HG03469 (cell line): Measurements from ENCODE around the gene ZNF683.
"Not testable (repeated sequence)": the region's sequence is repeated elsewhere in the genome, so short reads cannot be mapped to it uniquely, and the experiment has no call there.

Experiments used
- ATAC-seq: cut with Tn5 transposase; IDR thresholded peaks from one replicate; pipeline ENCODE4 v1.9.1; 2021; ENCODE audit warnings: mild to moderate bottlenecking, moderate library complexity, moderate number of reproducible peaks; ENCODE audit not compliant: unreplicated experiment

The ZNF683 gene

GRCh38 chr1:26372611-26373010 lies at the start of gene ZNF683:
Gene ZNF683 (minus strand): TSS chr1:26372750. CDS start chr1:26368571, 4,179 bp downstream.
- not testable (repeated sequence) for ATAC-seq

DNA sequence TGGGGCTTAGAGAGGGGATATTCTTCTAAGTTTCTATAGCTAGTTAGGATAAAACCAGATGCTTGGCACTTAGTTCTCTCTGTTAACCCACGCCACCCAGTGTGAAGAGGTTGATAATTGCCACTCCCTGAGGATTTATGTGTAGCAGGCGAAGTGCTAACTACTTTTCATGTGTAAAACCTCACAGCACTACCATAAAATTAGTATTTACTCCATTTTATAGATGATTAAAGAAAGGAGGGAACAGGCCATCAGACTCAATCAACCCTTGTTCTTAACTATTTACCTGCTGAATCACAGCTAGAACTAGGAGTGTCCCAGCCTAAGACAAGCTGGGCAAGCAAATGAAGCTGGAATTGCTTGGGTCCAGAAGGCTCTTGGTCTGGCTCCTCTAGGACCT lies 46.9 kb upstream of the ZNF683 start:
- ATAC-seq = no peak

DNA sequence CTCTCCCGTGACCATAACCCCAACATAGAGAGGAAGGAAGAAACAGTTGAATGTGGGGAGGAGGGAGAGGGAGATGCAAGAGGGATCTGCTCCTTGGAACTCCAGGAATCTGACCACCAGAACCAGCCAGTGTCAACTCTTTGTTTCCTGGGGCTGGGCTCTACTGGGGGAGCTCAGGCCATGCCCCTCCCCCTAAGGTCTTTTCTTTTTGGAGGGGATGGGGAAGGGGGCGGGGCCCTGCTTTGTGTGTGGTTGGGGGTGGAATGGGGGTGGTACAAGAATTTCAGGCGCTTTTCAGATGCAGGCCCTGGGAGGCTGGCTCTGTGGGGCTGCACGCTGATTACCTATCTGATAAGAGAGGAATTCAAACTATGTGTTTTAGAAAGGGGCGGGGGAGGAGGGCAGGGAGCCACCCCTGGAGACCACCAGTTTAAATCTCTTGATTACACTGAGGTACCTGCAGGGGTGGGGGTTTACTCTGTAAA lies 46.4 kb upstream of the ZNF683 start:
- ATAC-seq = no peak

DNA sequence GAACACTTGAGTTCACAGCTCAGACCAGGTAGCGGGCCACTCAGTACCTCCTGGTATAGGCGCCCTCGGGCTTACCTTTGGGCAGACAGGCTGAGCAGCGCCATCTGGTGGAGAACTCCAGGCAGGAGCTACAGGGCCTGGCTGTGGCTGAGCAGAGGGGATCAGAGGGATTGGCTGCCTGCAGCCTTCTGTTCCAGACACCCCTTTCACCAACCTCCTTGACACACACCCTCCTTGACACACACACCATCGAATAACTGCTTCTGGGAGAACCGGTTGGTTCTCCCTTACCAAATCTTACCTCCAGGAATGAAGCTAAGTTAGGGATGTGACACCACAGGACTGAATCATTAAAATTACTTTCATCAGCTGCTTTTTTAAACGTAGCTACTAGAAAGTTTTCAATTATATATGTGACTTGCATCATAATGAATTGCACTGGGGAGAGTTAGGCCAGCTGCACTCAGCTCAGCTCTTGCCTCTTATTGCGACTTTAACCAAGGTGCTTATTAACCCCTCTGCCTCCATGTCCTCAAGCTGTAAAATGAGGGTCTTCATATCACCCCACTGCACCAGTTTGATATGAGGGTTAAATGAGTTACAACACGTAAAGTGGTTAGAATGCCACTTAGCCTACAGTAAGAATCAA lies 44.7 kb upstream of the ZNF683 start:
- no peak for ATAC-seq

DNA sequence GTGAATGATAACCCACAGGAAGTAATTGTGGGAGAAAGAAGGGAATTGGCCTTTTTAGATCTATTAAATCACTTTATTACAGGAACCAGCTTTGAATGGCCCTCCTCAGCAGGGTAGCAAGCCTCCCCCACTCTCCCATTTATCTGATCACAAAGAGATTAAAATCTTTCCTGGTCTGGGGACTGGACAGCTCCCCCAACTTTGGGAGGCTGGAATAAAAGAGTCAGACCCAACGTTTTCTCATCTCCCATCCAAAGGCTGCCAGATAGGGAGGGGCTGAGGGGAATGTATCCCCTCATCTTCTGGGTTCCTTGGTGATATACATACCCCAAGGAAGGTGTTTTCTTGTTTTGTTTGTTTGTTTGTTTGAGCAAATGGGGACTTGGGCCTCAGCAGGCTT lies 40.5 kb upstream of the ZNF683 start:
- ATAC-seq = no peak

GRCh38 chr1:26412180-26412840 lies 39.8 kb upstream of the ZNF683 start:
- no peak for ATAC-seq

- ATAC-seq = no peak
Measured at GRCh38 chr1:26411624-26412074, 39.1 kb upstream of the ZNF683 start.

GRCh38 chr1:26410706-26411623 lies 38.4 kb upstream of the ZNF683 start, which contains the start of gene LIN28A:
Gene LIN28A (plus strand): TSS chr1:26410817. CDS start chr1:26410892, 75 bp downstream.
- ATAC-seq = no peak

DNA sequence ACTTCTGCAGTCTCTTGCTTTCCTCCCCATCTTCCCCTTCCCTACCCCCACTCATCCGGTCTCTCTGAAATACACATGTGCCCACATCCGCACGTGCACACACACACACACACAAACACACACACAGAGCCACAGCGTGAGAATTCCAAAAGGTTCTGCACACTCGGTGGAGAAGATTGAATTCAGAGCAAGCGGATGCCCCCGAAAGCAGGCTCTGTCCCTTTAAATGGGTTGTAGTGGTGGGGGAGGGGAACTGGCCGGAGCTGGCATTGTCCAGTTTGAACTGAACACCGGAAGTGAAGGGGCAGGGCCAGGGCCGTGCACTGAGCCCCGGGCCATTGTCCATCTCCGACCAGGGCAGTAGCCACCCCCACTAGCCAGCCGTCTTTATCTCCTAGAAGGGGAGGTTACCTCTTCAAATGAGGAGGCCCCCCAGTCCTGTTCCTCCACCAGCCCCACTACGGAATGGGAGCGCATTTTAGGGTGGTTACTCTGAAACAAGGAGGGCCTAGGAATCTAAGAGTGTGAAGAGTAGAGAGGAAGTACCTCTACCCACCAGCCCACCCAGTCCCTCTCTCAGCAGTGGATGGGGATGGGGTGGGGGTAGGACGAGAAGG lies 36.7 kb upstream of the ZNF683 start:
- no peak for ATAC-seq

- ATAC-seq = no peak
Measured at GRCh38 chr1:26408604-26409003, 36.1 kb upstream of the ZNF683 start.

DNA sequence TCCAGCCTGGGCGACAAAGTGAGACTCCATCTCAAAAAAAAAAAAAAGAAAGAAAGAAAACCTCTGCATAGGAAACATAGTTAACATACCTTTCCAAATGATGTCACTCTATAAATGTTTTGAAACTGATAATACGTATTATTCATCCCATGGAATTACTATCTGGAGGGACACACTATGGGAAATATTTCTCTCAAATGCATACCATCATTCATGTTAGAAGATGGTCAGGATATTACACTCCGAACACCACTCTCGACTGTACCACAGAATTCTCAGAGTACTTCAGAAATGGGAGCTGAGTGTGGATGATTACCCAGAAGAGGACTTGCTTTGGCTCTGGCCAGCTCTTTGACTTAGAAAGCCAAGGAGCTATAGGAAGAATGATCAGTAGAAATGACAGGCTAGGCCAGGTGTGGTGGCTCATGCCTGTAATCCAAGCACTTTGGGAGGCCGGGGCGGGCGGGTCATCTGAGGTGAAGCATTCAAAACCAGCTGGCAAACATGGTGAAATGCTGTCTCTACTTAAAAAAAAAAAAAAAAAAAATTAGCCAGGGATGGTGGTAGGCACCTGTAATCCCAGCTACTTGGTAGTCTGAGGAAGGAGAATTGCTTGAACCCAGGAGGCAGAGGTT lies 32.8 kb upstream of the ZNF683 start:
- ATAC-seq = no peak

DNA sequence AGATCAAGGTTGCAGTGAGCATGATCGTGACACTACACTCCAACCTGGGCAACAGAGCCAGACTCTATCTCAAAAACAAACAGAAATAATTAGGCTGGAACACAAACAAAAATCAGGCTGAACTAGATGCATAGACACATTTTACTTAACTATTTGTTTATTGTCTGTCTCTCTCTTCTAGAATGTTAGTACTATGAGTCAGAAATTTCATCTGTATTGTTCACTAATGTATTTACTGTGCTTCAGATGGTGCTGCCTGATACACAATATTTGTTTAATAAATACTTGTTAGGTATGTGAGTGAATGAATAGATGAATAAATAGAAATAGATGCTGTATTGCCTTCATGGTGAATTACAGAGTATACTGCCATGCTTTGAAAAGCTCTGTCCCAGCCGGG lies 32.1 kb upstream of the ZNF683 start:
- no peak for ATAC-seq

- ATAC-seq = no peak
Measured at GRCh38 chr1:26403656-26404055, 31.1 kb upstream of the ZNF683 start.

DNA sequence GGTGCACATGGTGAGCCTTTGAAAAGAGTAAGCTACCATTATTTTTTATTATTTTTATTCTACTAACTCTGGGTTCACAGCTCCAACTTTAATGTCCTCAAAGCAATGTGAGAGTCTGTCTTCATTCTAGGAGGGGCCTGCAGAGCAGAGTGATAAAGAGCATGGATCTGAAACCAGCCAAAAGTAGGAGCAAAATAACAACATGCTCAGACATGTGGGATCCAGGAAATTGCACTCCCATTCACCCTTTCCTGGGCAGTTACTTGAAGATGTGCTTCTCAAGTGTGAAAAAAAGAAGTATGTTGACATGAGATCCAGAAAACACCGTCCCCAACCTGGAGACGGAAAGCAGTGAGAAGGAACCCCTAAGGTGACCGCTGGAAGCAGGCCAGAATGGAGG lies 29.3 kb upstream of the ZNF683 start:
- ATAC-seq = no peak

GRCh38 chr1:26399034-26399433 lies 26.5 kb upstream of the ZNF683 start:
- no peak for ATAC-seq

DNA sequence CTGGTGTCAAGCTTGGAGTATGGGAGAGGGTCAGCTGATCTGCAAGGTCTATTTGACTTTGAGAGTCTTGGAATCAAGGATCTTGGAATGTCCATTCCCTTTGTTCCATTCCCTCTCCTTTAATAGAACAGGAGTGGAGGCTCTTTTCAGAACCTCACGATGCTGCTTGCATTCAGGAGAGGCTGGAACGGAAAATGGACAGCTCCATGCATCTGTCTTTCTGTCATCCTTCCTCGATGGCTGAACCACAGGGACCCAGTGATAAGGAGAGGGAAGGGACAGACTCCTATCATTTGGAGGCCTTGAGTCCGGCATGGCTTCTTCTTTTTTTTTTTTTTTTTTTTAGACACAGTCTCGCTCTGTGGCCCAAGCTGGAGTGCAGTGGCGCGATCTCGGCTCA lies 23.2 kb upstream of the ZNF683 start:
- ATAC-seq = no peak

- ATAC-seq = no peak
Measured at GRCh38 chr1:26391450-26391849, 18.9 kb upstream of the ZNF683 start.

DNA sequence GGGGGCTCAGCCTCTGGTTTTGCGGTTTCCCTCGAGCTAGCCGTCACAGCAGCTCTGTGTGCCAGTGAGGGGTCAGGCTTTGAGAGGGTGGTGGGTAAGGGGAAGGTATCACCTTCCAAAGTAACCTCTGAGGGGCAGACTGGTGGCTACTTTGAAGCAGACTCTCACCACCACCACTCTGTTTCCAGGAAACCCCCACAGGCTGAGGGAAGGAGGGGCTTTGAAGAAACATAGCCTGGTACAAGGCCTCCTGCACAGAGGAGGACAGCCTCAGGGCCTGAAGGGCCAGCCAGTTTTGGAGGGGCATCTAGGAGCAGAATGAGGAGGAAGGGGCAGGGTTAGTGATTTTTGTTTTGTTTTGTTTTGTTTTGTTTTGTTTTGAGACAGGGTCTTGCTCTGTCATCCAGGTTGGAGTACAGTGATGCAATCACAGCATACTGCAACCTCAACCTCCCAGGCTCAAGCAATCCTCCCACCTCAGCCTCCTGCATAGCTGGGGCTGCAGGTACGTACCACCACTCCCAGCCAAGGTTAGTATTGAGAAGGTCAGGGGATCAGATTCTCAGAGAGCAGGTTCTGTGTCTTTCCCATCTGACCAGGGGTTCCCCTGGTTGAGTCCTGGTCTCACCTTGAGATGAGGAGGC lies 17.2 kb upstream of the ZNF683 start:
- no peak for ATAC-seq

- ATAC-seq = no peak
Measured at GRCh38 chr1:26388791-26389445, 16.4 kb upstream of the ZNF683 start.
